GM21367 (cell line): Measurements from ENCODE around the gene SORCS2.
"Not testable (repeated sequence)": the region's sequence is repeated elsewhere in the genome, so short reads cannot be mapped to it uniquely, and the experiment has no call there.

Experiments
- ATAC-seq: cut with Tn5 transposase; IDR thresholded peaks from one replicate; pipeline ENCODE4 v1.9.1; 2021; ENCODE audit not compliant: unreplicated experiment

SORCS2 gene

DNA sequence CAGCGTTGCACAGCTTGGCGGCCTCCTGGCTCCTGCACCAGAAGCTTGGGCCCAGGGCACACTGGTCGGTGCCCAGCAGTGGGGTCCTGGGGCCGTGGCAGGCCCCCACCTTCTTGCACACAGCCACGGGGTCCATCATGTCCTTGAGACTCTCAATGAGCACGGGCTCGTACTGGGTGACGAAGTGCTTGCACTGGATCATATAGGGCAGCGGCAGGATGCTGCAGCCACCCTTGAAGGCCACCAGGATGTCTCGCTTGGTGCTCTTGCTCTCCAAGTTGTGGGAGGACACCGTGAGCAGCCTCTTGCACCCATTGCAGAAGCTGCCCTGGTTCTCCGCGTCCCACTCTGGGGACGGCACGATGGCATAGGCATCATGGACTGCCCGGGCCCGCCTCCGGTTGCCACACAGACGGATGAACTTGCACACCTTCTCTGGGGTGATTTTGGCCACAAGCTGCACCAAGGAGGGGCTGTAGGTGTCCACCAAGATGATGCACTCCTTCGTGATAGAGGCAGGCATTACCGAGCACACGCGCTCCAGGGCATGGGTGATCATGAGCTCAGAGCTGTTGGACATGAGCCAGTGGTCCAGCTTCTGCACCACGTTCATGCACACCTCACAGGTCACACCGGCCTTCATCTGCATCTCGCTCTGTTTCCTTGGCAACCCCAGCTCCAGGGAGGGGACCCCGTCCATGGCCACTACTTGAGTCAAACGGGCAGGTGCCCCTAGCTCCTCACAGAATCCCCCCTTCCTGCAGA lies 241.2 kb downstream of the SORCS2 start:
- ATAC-seq, result no peak

DNA sequence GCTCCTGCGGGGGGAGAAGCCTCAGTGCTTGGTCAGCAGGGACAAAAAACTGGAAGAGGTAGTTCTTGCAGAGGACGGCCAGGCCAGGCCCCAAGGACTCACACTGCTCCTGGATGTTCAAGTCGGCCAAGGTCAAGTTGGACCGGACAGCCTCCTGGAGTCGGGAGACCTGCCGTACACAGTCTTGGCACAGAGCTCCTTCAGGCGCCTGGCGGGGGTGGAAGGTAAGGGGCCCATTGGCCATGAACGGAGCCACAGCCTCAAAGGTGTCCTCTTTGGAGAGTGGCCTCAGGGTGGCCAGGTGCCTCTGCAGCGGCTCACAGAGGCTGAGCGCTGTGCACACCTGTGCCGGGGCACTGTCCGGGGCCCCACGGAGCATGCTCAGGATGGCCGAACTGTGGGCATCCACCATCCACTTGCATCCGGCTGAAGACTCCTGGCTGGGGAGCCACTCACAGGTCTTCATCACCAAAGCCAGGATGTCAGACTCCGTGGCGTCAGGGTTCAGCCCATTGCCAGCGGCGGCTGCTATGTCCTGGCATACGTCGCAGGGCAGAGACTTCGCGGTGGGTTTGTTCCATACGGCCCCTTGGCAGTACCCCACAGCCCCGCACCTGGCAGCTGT lies 241.9 kb downstream of the SORCS2 start:
- ATAC-seq, result no peak

DNA sequence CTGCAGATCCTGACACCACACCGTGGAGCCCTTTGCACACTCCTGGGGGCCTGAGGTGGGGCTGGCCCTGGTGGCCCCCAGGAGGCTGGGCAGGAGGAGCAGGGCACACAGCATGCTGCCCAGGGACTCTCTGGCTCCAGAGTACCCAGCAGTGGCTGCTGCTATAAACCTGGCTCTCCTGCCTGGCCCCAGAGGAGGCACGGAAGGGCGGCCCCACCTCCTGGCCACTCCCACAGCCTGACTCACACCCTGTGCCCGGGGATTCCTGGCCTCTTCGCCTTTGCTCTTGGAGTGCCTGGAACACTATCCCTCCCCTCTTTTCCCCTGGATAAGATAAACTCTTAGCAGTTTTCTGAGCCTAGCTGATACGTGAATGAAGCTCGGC lies 242.4 kb downstream of the SORCS2 start, which contains the start of gene PSAPL1:
PSAPL1 (minus strand) TSS at position 165 of the 385 bp plus-strand sequence; CDS start at position 114, 51 bp downstream.
- ATAC-seq, result no peak

DNA sequence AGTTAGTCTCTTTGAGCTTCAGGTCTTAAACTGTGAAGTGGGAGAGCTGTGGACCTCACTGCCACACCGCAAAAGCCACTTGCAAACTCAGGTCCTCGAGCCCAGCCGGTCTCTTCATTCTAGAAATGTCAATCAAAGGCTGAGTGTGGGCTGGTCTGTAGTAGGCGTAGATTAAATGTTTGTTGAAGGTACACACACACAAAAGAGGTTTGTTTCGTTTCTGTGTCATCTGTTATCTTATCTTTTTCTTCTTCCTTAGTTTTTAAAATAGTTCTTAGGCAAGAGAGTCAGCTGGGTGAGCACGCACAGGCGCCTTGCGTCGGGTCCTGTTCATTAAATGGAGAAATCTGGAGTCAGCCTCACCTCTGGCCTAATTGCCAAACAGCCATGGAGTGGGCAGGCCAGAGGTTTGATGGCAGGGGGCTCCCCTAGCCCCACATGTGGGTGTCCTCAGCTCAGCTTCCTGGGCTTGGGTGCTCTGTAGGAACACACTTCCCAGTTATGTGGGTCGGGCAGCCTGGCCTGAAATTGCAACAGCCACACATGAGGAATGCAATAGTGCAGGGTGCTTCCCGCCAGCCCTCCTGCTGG lies 243.2 kb downstream of the SORCS2 start:
- no peak for ATAC-seq

DNA sequence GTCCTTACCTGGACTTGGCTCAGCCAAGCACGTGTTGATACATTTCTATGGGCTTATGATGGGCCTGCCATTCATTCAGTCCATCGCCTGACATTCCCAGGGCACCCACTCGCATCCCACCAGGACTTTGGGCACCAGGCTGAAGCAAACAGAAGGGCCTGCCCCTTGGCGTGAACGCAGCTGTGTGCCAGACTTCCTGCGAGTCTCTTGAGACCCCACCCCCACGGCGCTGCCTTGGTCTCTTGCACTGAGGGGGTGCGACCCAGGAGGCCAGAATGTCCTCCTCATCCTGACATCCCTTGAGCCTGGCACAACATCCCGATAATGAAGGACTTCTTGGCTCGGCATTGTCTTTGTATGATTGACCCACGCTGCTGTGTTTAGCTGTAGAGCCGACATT lies 243.9 kb downstream of the SORCS2 start:
- ATAC-seq, result no peak

DNA sequence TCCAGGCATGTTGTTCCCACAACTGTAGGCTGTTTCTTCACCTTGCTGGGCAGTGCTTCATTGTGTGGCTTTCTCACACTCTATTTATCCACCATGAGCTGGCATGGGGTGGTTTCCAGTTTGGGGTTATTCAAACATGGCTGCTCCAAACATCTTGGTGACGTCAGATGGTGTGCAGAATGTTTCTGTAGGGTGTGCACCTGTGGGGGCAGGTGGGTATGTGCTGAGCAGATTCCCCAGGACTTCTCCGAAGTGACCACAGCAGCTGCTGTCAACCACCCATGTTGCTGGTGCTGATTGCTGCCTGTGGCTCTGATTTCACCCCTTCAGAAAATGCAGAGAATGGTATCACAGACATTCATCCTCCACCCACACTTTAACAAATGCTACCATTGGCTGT lies 247.4 kb downstream of the SORCS2 start:
- no peak for ATAC-seq

DNA sequence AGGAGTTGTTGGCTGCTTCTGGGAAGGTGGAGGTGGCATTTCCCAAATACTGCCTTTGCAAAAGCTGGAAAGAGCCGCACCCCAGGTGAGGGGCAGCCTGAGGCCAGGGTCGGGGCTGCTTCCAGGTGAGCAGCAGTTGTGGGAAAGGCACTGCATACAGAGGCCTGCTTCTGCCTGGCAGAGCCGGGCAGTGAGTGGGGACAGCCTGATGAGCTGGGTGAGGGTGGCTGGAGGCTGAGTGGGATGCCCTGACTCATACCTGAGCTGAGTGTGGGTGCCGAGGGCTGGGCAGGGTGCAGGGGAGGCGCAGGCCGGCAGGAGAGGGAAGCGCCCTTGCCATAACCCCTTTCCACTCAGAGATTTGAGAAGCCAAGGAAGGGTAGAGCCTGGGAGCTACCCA lies 248.9 kb downstream of the SORCS2 start:
- no peak for ATAC-seq

DNA sequence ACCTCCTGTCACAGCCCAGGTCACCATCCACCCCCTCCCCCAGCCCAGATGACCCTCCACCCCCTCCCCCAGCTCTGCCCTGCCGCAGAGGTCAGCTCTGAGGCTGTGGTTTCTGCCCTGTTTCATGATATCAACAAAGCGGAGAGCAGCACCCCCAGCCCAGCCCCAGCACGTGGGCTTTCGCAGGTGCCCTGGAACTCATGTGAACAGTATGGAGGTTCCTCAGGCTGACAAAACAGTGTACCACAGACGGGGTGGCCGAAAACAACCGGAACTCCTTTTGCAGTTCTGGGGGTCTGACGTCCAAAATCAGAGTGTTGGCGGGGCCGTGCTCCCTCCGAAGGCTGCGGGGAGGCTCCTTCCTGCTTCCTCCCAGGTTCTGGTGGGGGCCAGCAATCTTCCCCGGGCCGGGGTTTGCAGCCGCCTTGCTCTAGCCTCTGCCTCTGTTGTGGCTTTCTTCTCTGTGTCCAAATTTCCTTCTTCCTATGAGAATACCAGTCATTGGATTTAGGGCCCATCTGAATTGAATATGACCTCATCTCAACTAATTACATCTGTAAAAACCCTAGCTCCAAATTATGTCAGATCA lies 250.3 kb downstream of the SORCS2 start:
- ATAC-seq, result no peak

DNA sequence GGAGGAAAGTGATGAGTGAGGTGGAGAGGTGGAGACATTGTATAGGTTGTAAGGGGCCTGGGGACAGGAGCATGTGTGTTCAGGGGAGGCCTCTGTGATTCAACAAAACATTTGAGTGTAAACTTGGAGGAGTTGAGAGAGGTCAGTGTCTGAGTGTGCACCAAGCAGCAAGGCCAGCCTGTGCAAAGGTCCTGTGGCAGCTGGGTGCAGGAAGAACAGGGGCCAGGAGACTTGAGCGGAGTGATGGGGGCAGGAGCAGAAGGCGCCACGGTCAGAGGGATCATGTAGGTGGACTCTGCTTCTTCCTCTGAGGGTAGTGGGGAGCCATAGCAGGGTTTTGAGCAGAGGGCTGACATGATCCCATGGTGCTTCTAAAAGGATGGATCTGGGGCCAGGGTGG lies 252.0 kb downstream of the SORCS2 start:
- ATAC-seq, result no peak

DNA sequence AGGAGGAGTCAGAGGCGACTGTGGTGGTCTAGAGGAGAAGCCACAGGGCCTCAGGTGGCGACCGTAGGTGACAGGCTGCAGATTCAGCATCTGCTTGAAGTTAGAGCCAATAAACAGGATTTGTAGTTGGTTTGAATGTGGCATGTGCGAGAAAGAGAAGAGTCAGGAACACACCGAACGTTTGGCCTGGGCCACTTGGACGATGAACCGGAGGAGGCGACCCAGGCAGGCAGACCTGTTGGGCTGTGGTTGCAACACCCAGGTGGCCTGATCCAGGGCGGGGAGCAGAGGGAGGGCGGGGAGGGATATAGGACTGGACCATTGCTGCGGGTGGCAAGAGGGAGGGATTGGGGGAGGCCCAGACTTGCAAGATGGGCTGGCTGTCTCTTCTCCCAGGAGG lies 252.4 kb downstream of the SORCS2 start:
- ATAC-seq, result no peak

DNA sequence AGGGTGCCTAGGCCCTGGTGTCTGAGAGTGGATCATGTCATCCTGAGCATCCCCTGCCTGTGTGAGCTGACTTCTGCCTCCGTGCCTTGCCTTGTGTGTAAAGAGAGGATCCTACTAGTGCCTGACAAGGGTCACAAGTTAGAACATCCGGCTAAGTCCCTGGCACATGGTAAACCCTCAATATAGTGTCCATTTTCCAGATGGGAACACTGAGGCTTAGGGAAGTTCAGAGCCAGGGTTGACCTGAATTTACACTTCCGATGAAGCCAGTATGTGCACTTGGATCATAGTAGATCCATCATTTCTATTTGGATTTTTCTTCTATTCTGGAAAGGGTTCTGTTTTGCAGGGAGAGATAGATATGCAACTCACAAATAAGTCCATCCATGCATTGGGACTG lies 254.9 kb downstream of the SORCS2 start:
- no peak for ATAC-seq

DNA sequence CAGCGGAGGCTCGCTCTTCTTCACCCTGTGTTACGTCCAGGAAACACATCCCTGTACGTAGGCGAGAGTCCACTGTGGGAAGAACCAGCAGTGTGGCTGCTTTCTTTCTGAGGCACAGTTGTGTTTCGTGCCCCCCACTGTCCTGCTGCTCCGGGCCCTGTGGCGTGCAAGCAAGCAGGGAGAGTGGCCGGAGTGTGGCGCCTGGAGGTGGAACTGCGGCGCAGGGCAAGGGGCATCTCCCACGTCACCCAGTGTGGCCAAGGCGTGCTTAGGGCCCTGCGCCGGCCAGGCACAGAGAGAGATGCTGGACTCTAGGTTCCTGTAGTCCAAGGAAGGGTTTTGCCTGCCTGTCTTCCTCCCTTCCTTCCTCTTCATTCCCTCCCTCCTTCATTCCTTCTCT lies 255.7 kb downstream of the SORCS2 start:
- ATAC-seq, result no peak

DNA sequence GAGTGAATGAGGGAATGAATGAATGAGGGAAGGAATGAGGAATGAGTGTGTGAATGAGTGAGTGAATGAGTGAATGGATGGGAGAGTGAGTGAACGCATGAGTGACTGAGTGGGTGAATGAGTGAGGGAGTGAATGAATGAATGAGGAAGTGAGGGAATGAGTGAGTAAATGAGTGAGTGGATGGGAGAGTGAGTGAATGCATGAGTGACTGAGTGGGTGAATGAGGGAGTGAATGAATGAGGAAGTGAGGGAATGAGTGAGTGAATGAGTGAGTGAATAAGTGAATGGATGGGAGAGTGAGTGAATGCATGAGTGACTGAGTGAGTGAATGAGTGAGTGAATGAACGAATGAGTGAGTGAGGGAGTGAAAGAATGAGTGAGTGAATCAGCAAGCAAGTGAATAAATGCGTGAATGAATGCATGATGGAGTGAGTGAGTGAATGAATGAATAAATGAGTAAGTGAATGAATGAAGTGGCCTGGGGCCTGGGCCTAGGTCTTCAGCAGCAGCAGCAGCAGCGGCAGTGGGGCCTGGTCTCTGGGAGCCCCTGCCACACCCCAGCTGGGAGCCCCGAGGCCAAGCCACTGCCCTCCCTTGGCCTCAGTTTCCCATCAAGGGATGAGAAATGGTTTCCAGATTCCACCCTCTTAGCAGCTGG lies 258.6 kb downstream of the SORCS2 start:
- ATAC-seq, result no peak

DNA sequence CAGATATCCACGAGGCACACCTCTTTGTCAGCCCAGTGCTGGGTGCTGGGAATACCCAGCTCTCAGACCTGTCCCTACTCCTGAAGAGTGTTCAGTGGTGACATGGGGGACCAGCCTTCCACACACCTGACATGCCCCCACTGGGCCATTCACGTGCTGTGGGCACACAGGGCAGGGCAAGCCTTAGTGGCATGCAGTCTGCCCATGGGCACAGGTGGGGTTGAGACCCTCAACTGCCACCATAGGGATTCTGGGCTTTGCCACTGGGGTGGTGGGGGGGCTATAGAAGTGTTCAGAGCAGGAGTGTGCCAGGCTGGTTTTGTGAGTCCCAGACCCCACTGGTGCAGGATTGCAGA lies 259.1 kb downstream of the SORCS2 start:
- ATAC-seq, result no peak

DNA sequence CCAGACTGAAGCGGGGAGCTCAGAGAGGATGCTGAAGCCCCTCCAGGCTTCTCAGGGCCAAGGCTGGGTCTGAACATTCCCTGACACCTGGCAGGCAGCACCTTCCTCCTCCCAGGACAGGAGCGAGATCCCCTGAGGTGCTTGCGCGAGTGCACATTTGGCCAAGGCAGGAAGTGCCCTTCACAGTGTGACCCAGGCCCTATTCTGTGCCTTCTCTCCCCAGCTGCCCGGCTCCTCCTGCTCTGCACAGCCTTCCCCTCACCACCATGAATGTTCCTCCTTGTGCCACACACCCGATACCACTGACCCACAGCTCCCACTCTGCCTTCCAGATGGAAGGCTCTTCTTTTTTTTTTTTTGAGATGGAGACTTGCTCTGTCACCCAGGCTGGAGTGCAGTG lies 259.5 kb downstream of the SORCS2 start:
- no peak for ATAC-seq

DNA sequence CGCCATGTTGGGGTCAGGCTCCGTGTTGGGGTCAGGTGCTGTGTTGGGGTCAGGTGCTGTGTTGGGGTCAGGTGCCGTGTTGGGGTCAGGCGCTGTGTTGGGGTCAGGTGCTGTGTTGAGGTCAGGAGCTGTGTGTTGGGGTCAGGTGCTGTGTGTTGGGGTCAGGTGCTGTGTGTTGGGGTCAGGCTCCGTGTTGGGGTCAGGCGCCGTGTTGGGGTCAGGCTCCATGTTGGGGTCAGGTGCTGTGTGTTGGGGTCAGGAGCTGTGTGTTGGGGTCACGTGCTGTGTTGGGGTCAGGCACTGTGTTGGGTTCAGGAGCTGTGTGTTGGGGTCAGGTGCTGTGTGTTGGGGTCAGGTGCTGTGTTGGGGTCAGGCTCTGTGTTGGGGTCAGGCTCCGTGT lies 260.5 kb downstream of the SORCS2 start:
- not testable (repeated sequence) for ATAC-seq

DNA sequence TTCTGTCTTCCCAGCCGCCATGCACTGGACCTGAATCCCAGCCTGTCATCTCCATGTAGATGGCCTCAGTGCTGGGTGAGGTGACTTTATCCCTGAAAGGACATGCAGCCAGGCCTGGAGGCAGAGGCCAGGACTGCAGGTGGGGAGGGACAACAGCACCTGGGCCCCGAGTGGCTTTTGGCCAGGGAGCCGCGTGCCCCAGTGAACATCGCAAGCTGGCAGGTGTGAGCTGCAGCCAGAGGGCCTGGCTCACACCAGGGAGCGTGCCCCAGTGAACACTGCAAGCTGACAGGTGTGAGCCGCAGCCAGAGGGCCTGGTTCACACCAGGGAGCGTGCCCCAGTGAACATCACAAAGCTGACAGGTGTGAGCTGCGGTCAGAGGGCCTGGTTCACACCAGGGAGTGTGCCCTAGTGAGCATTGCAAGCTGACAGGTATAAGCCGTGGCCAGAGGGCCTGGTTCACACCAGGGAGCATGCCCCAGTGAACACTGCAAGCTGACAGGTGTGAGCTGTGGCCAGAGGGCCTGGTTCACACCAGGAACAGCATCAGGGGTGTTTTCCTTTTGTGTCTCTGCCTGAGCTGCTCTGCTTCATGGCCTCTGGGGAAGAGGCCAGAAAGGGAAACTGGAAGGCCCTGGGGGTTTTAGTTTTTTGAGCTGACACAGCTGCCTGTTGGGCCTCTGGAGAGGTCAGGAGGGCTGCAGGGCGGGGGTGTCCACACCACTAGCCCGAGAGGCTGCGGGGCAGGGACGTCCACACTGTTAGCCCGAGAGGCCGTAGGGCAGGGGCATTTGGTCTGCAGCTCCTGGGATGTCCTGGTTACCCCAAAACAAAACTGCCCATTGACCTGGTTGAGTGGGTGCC lies 265.1 kb downstream of the SORCS2 start:
- no peak for ATAC-seq

DNA sequence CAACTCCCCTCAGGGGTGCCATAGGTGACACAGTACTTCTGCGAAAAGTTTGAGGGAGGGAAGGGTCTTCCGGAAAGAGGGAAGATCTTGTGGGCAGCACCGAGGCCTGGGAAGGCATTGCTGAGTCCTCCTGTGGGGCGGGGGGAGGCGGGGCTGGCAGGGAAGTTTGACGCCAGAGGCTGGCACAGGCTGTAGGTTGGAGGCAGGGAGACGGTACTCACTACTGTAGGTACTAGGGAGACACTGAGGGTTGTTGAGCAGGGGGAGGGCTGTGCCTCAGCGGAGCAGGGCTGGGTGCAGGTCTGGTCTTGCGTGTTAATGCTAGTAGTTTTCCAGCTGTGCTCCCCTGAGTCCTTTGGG lies 265.7 kb downstream of the SORCS2 start:
- no peak for ATAC-seq

DNA sequence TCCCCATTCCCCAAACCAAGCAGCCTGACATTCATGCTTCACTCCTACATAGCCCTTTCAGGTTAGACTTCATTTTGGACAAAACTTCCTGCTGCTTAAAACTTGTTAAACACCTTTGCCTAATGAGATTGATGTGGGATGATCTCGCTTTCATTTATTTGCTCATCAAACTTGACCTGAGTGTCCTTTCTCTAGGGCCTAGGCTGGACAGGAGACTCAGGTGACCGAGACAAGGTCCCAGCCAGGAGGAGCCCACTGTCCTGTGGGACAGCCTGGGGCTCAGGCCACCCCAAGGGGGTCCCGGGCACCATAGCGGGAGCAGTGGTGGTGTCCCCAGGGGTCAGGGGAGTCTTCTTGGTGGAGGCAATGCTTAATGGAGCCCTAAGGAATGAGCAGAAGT lies 266.1 kb downstream of the SORCS2 start:
- no peak for ATAC-seq

DNA sequence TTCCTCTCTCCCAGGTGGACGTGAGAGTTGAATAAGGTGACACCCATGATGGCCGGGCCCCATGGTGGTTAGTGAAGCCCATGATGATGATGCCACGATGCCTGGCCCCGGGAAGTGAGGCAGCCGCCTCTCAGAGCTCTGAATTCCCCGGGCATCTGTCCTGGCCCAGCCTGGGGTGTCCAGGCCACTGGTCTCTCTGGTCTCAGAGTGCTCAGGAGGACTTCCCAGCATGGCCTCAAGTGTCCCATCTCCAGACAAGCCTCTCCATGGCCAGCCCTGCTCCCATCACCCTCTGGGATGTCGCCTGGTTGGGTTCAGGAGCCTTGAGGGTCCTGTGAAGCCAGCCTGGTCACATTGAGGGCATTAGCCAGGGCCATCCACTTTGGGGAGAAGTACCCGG lies 267.1 kb downstream of the SORCS2 start:
- no peak for ATAC-seq

DNA sequence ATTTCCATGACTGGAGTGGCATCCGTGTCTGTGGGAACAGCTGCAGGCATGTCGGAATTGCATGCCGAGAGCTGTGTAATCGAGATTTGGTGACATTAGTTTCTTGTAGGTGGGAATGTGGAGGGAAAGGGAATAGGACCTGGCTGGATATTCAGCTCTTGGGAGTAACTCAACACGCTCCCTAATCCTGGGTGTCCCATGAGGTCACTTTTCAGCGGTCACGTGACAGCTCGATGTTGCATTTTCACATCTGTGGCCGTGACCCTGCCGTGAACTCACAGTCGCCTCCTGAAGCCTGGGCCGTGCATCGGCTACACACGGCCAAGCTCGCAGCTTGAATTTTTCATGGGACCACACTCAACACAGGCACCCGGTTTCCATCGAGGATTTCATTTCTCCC lies 268.2 kb downstream of the SORCS2 start:
- no peak for ATAC-seq
